ENCODE data around the gene KRTAP29-1.

DNA sequence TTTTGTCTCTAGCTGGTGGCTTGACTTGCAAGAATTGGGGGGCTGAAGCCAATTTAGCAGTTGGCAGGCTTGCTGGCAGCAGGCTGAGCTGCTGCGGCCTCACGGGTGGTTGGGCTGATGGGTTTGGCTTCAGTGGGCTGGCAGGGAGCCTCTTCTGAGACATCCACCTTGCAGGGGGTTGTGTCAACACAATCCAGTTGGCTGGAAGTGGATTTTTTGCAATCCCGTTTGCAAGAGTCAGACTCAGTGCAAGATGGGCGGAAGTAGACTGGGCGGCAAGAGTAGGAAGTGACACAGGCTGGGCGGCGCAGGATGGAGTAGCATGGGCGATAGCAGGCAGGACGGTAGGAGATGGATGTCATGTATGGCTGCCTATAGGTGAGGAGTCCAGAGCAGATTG lies 5.0 kb upstream of the KRTAP29-1 start:
- TF ChIP-seq, protein P1, sequence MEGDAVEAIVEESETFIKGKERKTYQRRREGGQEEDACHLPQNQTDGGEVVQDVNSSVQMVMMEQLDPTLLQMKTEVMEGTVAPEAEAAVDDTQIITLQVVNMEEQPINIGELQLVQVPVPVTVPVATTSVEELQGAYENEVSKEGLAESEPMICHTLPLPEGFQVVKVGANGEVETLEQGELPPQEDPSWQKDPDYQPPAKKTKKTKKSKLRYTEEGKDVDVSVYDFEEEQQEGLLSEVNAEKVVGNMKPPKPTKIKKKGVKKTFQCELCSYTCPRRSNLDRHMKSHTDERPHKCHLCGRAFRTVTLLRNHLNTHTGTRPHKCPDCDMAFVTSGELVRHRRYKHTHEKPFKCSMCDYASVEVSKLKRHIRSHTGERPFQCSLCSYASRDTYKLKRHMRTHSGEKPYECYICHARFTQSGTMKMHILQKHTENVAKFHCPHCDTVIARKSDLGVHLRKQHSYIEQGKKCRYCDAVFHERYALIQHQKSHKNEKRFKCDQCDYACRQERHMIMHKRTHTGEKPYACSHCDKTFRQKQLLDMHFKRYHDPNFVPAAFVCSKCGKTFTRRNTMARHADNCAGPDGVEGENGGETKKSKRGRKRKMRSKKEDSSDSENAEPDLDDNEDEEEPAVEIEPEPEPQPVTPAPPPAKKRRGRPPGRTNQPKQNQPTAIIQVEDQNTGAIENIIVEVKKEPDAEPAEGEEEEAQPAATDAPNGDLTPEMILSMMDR (IDR thresholded peaks at IDR 0.05) = no peak
- no peak for TF ChIP-seq POLR2A (IDR thresholded peaks at IDR 0.05)

Measured in esophagus squamous epithelium (tissue), 4 donors.